GM12874 (cell line): ENCODE data around the gene CLNK.

Experiments
- CTCF ChIP-seq: IDR thresholded peaks from 2 replicates; pipeline ENCODE4 v1.5.1; 2011; ENCODE audit warnings: low read depth, mild to moderate bottlenecking, control low read depth, low read length, moderate library complexity; ENCODE audit not compliant: insufficient read depth

Gene CLNK

GRCh38 chr4:10461850-10462400 lies 222.6 kb downstream of the CLNK start:
- TF ChIP-seq CTCF, result no peak

- peak; percentile 99 for TF ChIP-seq CTCF
These were observed 223.3 kb downstream of the CLNK start for GRCh38 chr4:10461091-10461849.

GRCh38 chr4:10460313-10461047 lies 224.1 kb downstream of the CLNK start:
- TF ChIP-seq CTCF, result no peak

- no peak for TF ChIP-seq CTCF
These were observed 225.3 kb downstream of the CLNK start for GRCh38 chr4:10459305-10459704.

GRCh38 chr4:10458177-10458576 lies 226.4 kb downstream of the CLNK start:
- no peak for TF ChIP-seq CTCF

- no peak for TF ChIP-seq CTCF
These were observed 227.2 kb downstream of the CLNK start, which contains the start of gene ZNF518B for GRCh38 chr4:10457255-10457801. Gene ZNF518B (minus strand): TSS chr4:10457426. CDS start chr4:10446328, 11,098 bp downstream.
